A204.1 (cell line): ENCODE measurements around the gene ADAMTS1.

Experiments used
- FAIRE-seq: peaks from 2 replicates; lab custom pipeline; 2012; peaks lifted over from hg19 to GRCh38; lab: Jason Lieb, UNC

Gene ADAMTS1

GRCh38 chr21:26812173-26812572, 33.0 kb downstream of the ADAMTS1 start:
- no peak for FAIRE-seq

- no peak for FAIRE-seq
These were observed 33.7 kb downstream of the ADAMTS1 start for GRCh38 chr21:26811482-26811881.

GRCh38 chr21:26810676-26811415, 34.4 kb downstream of the ADAMTS1 start:
- no peak for FAIRE-seq

- FAIRE-seq = no peak
These were observed 34.9 kb downstream of the ADAMTS1 start for GRCh38 chr21:26810266-26810665.

GRCh38 chr21:26809745-26810144, 35.5 kb downstream of the ADAMTS1 start:
- FAIRE-seq = no peak

- no peak for FAIRE-seq
These were observed 38.4 kb downstream of the ADAMTS1 start for GRCh38 chr21:26806801-26807295.

- no peak for FAIRE-seq
These were observed 40.2 kb downstream of the ADAMTS1 start for GRCh38 chr21:26804895-26805609.

GRCh38 chr21:26801498-26801897, 43.7 kb downstream of the ADAMTS1 start:
- no peak for FAIRE-seq

GRCh38 chr21:26800970-26801431, 44.2 kb downstream of the ADAMTS1 start:
- no peak for FAIRE-seq

- no peak for FAIRE-seq
These were observed 44.8 kb downstream of the ADAMTS1 start for GRCh38 chr21:26800455-26800854.

- no peak for FAIRE-seq
These were observed 45.2 kb downstream of the ADAMTS1 start for GRCh38 chr21:26800001-26800400.

- no peak for FAIRE-seq
These were observed 46.1 kb downstream of the ADAMTS1 start for GRCh38 chr21:26798856-26799751.

GRCh38 chr21:26797878-26798456, 47.2 kb downstream of the ADAMTS1 start:
- FAIRE-seq = no peak

- no peak for FAIRE-seq
These were observed 49.3 kb downstream of the ADAMTS1 start for GRCh38 chr21:26795866-26796329.

- no peak for FAIRE-seq
These were observed 49.8 kb downstream of the ADAMTS1 start for GRCh38 chr21:26795412-26795805.

GRCh38 chr21:26794597-26795411, 50.4 kb downstream of the ADAMTS1 start:
- no peak for FAIRE-seq

- no peak for FAIRE-seq
These were observed 54.9 kb downstream of the ADAMTS1 start for GRCh38 chr21:26790296-26790695.

GRCh38 chr21:26788790-26789189, 56.4 kb downstream of the ADAMTS1 start:
- FAIRE-seq = no peak
